Suppressor macrophage (primary cell): Measurements from ENCODE around the gene HACD2.

Experiments
- DNase-seq, 4 experiments: peaks; one replicate each; pipeline ENCODE4 v3.0.0-alpha.2; 2020 to 2022

The HACD2 gene

GRCh38 chr3:123479891-123480290 lies 105.0 kb downstream of the HACD2 start:
- no peak for DNase-seq

- DNase-seq = no peak
Measured at GRCh38 chr3:123478314-123478713, 106.5 kb downstream of the HACD2 start.

DNA sequence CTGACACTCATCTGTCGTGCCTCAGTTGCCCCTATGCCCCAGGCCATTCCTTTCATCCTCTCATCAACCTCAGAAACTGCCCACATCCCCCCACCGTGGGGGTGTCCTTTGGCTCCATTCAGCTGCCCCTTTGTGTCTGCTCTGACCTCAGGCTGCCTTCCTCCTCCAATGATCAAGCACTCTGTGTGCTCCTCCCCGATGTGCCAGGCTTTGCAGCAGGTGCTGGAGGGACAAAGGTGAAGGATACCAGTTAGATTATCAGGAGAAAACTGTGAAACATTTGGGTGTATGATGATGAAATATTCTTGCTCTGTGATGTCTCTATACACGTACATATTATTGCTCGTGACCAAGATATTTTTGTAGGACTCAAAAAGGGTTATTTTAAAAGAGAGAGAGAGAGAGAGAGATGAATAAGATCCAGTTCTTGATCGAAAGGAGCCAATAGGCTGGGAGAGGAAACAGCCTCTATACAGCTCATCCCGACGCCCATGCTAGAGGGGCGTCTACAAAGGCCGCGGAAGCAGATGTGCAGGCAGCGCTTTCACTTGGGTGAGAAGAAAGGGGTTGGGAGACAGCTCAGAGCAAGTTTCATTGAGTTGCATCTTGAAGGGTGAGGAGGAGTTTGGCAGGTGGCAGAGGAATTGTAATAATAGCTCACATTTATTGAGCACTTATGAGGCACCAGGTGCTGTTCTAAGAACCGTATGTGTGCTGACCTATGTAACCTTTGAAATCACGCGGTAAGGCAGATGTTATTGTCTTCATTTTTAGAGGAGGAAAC lies 107.7 kb downstream of the HACD2 start:
- DNase-seq = no peak

DNA sequence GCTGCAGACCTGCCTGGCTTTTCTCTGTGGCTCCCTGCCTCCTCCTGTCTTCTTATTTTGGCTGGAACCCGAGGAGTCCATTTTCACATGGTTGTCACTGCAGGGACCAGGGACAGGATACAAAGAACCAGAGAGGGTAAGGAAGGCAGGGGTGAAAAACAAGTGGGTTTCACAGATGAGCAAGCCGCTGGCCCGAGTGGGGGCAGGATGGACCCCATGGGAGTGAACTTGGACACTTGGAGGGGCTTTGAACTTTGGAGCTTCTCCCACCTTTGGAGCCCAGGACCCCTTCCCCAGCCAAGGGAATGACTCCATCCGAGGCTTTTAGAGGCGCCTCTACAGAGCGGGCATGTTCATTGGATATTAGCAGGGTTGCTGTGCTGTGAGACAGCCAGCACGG lies 109.1 kb downstream of the HACD2 start:
- peak in 1 of 4 experiments; percentile 24 for DNase-seq

GRCh38 chr3:123471106-123471505 lies 113.7 kb downstream of the HACD2 start:
- DNase-seq = no peak

DNA sequence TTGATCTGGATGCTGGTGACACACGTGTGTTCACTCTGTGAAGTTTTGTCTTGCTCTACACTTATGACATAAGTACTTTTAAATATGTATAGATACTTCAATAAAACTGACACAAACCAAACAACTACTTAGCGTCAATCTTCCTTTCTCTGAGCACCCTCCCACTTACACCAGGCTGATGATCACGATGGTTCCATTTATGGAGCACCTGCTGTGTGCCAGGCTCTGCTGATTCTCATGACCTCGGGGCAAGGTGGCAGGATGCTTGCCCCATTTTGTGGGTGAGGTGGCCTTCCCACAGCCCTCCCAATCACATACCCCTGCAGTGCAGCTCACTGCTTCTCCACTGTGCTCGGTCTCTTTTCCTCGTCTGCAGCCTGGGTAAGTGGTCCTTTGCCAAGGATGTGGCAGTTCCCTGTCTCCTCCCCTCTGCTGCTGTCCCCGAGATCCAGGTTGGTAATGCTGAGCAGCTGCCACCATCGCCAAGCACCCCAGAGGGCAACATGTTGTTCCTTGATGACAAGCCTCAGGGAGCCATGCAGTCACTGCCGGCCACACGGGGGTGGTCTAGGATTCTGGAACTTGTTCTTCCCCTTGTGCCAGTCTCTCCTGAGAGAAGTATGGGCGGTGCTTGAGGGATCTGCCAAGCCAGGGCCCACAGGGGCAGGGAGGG lies 115.4 kb downstream of the HACD2 start:
- DNase-seq = no peak

DNA sequence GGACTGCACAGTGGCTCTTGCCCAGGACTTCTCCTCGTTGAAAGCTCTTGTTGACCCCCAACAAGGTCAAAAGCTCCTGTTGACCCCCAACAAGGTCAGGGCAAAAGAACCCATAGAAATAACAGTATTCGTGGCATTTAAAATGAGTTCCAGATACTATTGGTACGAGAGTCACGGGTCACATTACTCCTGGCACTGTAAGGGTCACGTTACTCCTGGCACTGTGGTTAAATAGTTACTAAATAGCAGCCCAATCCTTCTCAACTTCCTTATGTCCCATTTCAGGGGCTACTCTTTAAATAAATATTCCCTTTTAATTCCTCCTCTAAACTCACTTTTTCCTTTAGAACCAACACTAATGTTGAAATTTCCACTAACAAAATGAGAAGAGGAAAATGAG lies 117.8 kb downstream of the HACD2 start:
- no peak for DNase-seq

DNA sequence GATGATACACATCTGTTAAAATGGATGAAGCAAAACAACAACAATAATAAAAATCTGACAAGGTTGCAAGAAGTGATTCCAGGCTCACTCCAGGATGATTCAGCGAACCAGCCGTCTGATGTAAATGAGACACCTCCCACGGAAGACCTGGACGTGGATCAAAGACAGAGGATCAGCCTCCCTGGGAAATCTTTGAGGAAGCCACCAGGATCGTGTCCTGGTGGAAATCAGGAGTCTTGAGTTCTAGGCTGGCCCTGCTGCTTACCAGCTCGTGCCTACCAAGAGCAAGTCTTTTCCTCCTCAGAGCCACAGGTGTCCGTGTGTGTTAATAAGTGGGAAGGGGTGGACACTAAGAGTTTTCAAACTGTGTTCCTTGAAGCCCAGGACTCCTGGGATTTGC lies 120.6 kb downstream of the HACD2 start:
- no peak for DNase-seq

GRCh38 chr3:123459862-123460261 lies 125.0 kb downstream of the HACD2 start:
- no peak for DNase-seq

- no peak for DNase-seq
Measured at GRCh38 chr3:123458255-123458654, 126.6 kb downstream of the HACD2 start.

- DNase-seq = no peak
Measured at GRCh38 chr3:123457841-123458240, 127.0 kb downstream of the HACD2 start.

GRCh38 chr3:123453675-123454074 lies 131.2 kb downstream of the HACD2 start:
- DNase-seq = no peak

DNA sequence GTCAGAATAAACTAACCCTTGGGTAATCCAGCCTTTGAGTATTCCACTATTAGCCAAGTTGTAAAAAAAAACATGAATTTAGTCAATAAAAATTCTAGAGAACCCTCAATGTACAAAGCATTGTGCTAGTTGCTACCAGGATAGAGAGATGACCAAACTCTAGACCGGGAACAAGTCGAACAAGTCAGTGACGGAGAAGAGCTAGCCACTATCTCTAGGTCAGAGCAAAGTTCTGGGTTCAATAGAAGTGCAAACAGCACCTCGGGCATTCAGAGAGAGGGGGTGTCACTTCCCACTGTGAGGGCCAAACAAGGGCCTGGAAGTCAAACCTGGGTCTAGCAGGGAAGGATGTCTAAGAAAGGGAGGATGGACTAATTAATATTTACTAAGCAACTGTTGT lies 133.7 kb downstream of the HACD2 start:
- no peak for DNase-seq

DNA sequence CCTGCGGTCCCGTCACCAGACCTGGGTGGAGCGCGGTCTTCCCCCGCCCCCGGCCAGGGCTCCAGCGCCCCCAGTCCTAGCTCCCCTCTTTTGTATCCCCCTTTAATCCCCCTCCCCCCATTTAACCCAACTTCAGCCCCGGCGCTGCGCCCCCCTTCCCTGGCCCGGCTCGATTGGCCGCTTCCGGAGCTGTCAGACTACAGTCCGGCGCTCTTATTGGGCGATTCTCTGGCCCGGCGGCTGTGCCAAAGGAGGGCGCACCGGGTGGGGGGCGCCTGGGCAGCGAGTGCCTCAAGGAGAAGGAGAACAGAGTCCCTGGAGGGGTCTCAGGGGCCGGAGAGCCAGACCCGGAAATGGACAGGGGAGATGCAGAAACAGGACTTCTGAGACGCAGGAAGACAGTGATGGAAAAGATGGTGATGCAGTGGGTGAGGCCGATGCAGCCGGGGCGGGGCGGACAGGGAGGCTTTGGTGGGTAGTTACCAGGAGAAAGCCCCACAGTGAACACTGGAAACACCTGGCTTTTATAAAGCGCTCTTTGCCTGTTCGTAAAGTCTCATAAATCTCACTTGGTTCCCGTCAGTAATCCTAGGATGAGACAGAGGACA lies 134.8 kb downstream of the HACD2 start:
- DNase-seq = no peak

GRCh38 chr3:123449102-123449996 lies 135.5 kb downstream of the HACD2 start:
- peak; percentile 4 to 50 (median 14) for DNase-seq

DNA sequence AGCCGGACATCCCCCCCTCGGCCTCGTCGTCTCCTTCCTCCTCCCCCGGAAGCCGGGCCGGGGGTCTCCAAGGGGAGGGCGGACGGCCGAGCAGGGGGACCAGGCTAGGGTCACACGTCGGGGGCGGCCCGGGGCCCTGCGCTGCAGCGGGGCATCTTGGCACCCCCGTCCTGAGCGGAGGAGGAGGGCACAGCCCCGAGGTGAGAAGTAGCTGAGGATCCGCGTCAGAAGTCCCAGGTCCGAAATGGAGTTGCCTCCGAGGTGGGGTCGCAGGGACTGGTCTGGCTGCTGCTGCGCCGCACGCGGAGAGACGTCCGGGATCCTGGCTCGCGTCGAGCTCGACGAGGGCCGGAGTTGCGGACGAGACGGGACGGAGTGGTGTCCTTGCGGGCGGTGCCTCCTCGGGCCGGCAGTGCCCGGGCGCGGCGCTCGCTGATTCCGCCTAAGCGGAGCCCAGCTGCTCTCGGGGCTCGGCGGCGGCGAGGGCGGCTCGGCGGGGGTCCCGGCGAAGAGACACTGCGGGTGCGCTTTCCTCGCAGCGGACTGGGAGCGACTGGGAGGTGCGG lies 136.2 kb downstream of the HACD2 start, which contains the start of gene ADCY5:
Gene ADCY5 (minus strand): TSS at position 555 of the 566 bp plus-strand sequence. CDS start 545 bp downstream, at position 10.
- peak in 3 of 4 experiments; percentile 7 to 39 (median 38) for DNase-seq

GRCh38 chr3:123447749-123448517 lies 136.9 kb downstream of the HACD2 start:
- peak; percentile 49 to 83 (median 64) for DNase-seq

DNA sequence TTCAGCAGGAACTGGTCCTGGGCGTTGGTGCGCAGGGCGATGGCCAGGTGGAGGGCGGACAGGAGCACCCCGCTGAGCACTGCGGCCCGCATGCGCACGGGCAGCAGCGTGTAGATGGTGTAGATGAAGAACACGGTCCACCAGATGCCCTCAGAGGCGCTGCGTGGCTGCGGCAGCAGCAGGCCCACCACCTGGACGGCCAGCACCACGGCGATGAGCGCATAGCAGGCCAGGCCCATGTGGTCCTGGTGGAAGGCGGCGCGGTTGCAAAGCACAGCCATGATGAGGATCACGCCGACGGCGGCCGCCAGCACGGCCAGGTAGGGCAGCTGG lies 137.5 kb downstream of the HACD2 start:
- DNase-seq = no peak

- no peak for DNase-seq
Measured at GRCh38 chr3:123446610-123447109, 138.2 kb downstream of the HACD2 start.

- no peak for DNase-seq
Measured at GRCh38 chr3:123446210-123446609, 138.6 kb downstream of the HACD2 start.

- no peak for DNase-seq
Measured at GRCh38 chr3:123445702-123446101, 139.2 kb downstream of the HACD2 start.
